GM12878 (cell line): ENCODE data around the gene ZNF282. TPM values are rescaled to one million over a fixed set of nuclear protein-coding genes. Genes with fewer than 3 reads are reported as not detected.
A peak's percentile ranks its signal among the peaks of the same experiment; 100 is the strongest.

Source experiments
- CBX3 ChIP-seq: fragments of 200-600 bp; sonication (generic); IDR thresholded peaks from 2 replicates; pipeline ENCODE4 v1.6.1; 2016; ENCODE audit warnings: low read depth, borderline replicate concordance
- IKZF2 ChIP-seq, 2 experiments: fragments of 450-650 bp; IDR thresholded peaks; 2 replicates each; pipeline ENCODE4 v1.6.1; 2017; ENCODE audit warnings: mild to moderate bottlenecking in 2 of 2, moderate library complexity in 2 of 2
- LARP7 ChIP-seq: fragments of 450-650 bp; IDR thresholded peaks from 2 replicates; pipeline ENCODE4 v1.6.1; 2017; ENCODE audit warnings: mild to moderate bottlenecking
- MEF2A ChIP-seq: IDR thresholded peaks from 2 replicates; pipeline ENCODE4 v1.6.1; 2011; ENCODE audit warnings: low read depth, mild to moderate bottlenecking, low read length, moderate library complexity; ENCODE audit not compliant: insufficient read depth
- RCOR1 ChIP-seq: conservative IDR thresholded peaks from 2 replicates; pipeline ENCODE4 v1.6.1; 2012; ENCODE audit warnings: low read depth, low read length, improper control_type of control experiment
- SIX5 ChIP-seq: IDR thresholded peaks from 2 replicates; pipeline ENCODE4 v1.6.1; 2011; ENCODE audit warnings: mild to moderate bottlenecking, low read depth, low read length, moderate library complexity; ENCODE audit not compliant: severe bottlenecking
- TCF7 ChIP-seq: IDR thresholded peaks from 2 replicates; pipeline ENCODE4 v1.6.1; 2014; ENCODE audit warnings: antibody characterized with exemption, borderline replicate concordance
- ZNF217 ChIP-seq: fragments of 450-650 bp; IDR thresholded peaks from 2 replicates; pipeline ENCODE4 v1.6.1; 2017; ENCODE audit warnings: antibody characterized with exemption, mild to moderate bottlenecking
- polyA plus RNA-seq, 11 experiments: library from polyadenylated mRNA; depleted of rRNA in 4 of 11; unstranded in 6 of 11; stranded (reverse) in 5 of 11; fragments of >200 nt; fragmentation: Nextera tagmentation in 4 of 11; fragmentation: Illumina TruSeq in 1 of 11; extraction: Ambion mirVana in 4 of 11; extraction: Trizol in 1 of 11; gene quantifications; 1 replicate in 1 of 11; 2 replicates in 10 of 11; pipeline versions ENCODE4 v1.2.1 to v1.2.3, GENCODE V29; 2011 to 2016; ENCODE audit warnings: inconsistent platforms in 2 of 11, missing spikeins in 2 of 11, low read depth in 1 of 11
- total RNA-seq, 4 experiments: library from RNA; depleted of rRNA in 3 of 4; stranded (reverse); fragments of >200 nt in 3 of 4; fragmentation: Illumina TruSeq in 1 of 4; extraction: Trizol in 1 of 4; gene quantifications; 2 replicates each; pipeline versions ENCODE4 v1.2.1 to v1.2.3, GENCODE V29; 2013 to 2021
- TF ChIP-seq, protein P1 (sequence below): fragments of 150-350 bp; IDR thresholded peaks from 2 replicates; pipeline ENCODE4 v1.6.1; 2014; ENCODE audit warnings: mild to moderate bottlenecking, low read depth, low read length

Gene ZNF282
- total and polyA plus RNA-seq, 10 of the 15 experiments (the other 5 are each of a cell fraction or from before 2014, with no cell fraction given), result 0.35 to 28.4 (median 8.1) TPM

DNA sequence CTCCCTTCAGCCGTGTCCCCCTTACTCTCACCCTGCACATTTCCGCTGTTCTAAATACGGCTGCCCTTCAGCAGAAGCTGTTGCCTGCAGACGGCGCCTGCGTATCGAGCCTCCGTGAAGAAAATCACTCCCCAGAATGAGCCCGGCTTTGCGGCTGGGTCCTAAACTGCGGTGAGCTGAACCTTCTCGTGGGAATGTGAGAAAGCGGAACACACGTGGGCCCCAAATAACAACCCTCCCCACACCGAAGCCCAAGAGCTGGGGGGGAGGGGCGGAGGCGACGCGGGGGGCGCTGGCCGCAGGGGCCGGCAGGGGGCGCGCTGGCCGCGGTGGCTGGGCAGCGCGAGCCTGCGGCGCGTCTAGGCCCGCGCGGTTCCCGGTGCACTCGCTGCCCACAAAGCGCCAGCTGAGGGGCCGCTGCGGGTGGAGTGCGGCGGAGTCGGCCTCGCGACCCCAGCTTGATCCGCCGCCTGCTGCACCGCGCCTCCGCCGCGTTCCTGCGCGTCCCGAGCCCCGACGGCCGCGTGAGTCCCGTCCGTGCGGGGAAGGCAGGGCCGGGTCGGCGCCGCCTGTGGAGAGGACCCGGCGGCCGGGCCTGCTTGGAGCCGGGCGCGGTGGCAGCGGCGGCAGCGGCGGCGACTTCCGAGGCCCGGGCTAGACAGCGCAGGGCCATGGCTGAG is 48.1 kb upstream of the ZNF282 start, which contains the start of gene ZNF398 (continued):
- TF ChIP-seq, protein P1, sequence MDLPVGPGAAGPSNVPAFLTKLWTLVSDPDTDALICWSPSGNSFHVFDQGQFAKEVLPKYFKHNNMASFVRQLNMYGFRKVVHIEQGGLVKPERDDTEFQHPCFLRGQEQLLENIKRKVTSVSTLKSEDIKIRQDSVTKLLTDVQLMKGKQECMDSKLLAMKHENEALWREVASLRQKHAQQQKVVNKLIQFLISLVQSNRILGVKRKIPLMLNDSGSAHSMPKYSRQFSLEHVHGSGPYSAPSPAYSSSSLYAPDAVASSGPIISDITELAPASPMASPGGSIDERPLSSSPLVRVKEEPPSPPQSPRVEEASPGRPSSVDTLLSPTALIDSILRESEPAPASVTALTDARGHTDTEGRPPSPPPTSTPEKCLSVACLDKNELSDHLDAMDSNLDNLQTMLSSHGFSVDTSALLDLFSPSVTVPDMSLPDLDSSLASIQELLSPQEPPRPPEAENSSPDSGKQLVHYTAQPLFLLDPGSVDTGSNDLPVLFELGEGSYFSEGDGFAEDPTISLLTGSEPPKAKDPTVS, result no peak
- TF ChIP-seq TCF7 (no peak), MEF2A (peak; percentile 72; the same call in 1 of the 2 replicates), IKZF2 (IDR thresholded peaks at IDR 0.05) (peak; percentile 48 to 58; a peak in 2 of 4 replicates), ZNF217 (peak; percentile 79), LARP7 (peak; percentile 96), SIX5 (peak; percentile 26), RCOR1 (no peak), CBX3 (no peak)
